B cell (primary cell): ENCODE measurements around the gene N4BP2L1.

ENCODE experiments used
- CTCF ChIP-seq: fragments of 200-600 bp; IDR thresholded peaks from one replicate; pipeline ENCODE4 v1.8.0; 2022; ENCODE audit warnings: antibody characterized with exemption, mild to moderate bottlenecking
- EZH2 ChIP-seq: IDR thresholded peaks from 2 replicates; pipeline ENCODE4 v1.6.1; 2012; ENCODE audit warnings: borderline replicate concordance, low read depth, mild to moderate bottlenecking, moderate library complexity, low read length; ENCODE audit not compliant: insufficient read depth, poor library complexity, severe bottlenecking

- TF ChIP-seq EZH2 (no peak), CTCF (no peak)
Measured at GRCh38 chr13:32438871-32439270, 10.9 kb upstream of the N4BP2L1 start.
